HepG2 (cell line): ENCODE measurements around the gene LRRC51. TPM values are rescaled to one million over a fixed set of nuclear protein-coding genes. Genes with fewer than 3 reads are reported as not detected.

ENCODE experiments used
- ATAC-seq: fragments of 200-7000 bp; cut with Tn5 transposase; 3 replicates; pipeline ENCODE4 v1.9.1; 2020; ENCODE audit warnings: mild to moderate bottlenecking, moderate library complexity
- BruUV-seq: library from RNA; stranded (reverse); fragments of 400-500 nt; replicated peaks from 2 replicates; lab custom pipeline; 2021; lab: Mats Ljungman, UMichigan
- CTCF ChIA-PET: fragments of 300-600 bp; formaldehyde crosslinking; extraction: SDS; loops from one replicate; lab custom pipeline; 2021; ENCODE audit warnings: low total read pairs, inconsistent platforms, low intra/inter-chr PET ratio; lab: Yijun Ruan, JAX
- POLR2A ChIA-PET: fragments of 350-600 bp; sonication (Branson Sonifier 250); formaldehyde crosslinking; loops from one replicate; lab custom pipeline; 2020; ENCODE audit warnings: antibody characterized with exemption, inconsistent platforms; lab: Yijun Ruan, JAX
- DNase-seq: peaks from one replicate; pipeline ENCODE4 v3.0.0-alpha.2; 2015; ENCODE audit warnings: low spot score
- FAIRE-seq: peaks from 3 replicates; lab custom pipeline; 2011; peaks lifted over from hg19 to GRCh38; lab: Jason Lieb, UNC
- H2AFZ ChIP-seq: one replicate; pipeline ENCODE4 v1.6.1; 2011; ENCODE audit warnings: low read length, inconsistent platforms
- H3K27ac ChIP-seq: fragments of 300-600 bp; 3 replicates; pipeline ENCODE4 v1.8.0; 2011; ENCODE audit warnings: mixed run types, mild to moderate bottlenecking, mixed read lengths, low read length, inconsistent platforms; ENCODE audit not compliant: insufficient read depth; ENCODE audit errors: extremely low read length
- H3K27me3 ChIP-seq, 2 experiments: fragments of 200-600 bp in 1 of 2; 2 replicates in 1 of 2; 3 replicates in 1 of 2; pipeline versions ENCODE4 v1.6.0 to v1.8.0; 2011; ENCODE audit warnings: low read length in 2 of 2, mild to moderate bottlenecking in 2 of 2, moderate library complexity in 2 of 2, inconsistent platforms in 1 of 2; ENCODE audit not compliant: insufficient read depth in 2 of 2, control insufficient read depth in 1 of 2
- H3K36me3 ChIP-seq, 2 experiments: fragments of 200-600 bp in 1 of 2; replicated peaks in 1 of 2; 2 replicates in 1 of 2; 3 replicates in 1 of 2; pipeline versions ENCODE4 v1.5.1 to v1.8.0; 2011; ENCODE audit warnings: low read length in 2 of 2, inconsistent platforms in 1 of 2; ENCODE audit not compliant: insufficient read depth in 2 of 2, control insufficient read depth in 1 of 2
- H3K4me1 ChIP-seq: 2 replicates; pipeline ENCODE4 v1.5.1; 2012; ENCODE audit warnings: low read length, inconsistent platforms; ENCODE audit not compliant: insufficient read depth
- H3K4me2 ChIP-seq: 2 replicates; pipeline ENCODE4 v1.6.0; 2011; ENCODE audit warnings: low read depth, low read length, inconsistent platforms
- H3K4me3 ChIP-seq, 3 experiments: fragments of 200-600 bp in 1 of 3; sonication (generic), shearing (Covaris generic) in 1 of 3; replicated peaks in 1 of 3; 2 replicates each; pipeline ENCODE4 v1.5.1; 2011 to 2016; ENCODE audit warnings: low read length in 3 of 3, inconsistent platforms in 2 of 3, low read depth in 2 of 3, mild to moderate bottlenecking in 2 of 3, control low read depth in 1 of 3, mixed read lengths in 1 of 3; ENCODE audit not compliant: insufficient read depth in 1 of 3
- H3K79me2 ChIP-seq: one replicate; pipeline ENCODE4 v1.6.1; 2011; ENCODE audit warnings: low read length, inconsistent platforms; ENCODE audit not compliant: insufficient read depth
- H3K9ac ChIP-seq: 2 replicates; pipeline ENCODE4 v1.6.0; 2011; ENCODE audit warnings: mild to moderate bottlenecking, low read depth, low read length, inconsistent platforms; ENCODE audit not compliant: insufficient read depth
- H3K9me3 ChIP-seq: 2 replicates; pipeline ENCODE4 v1.5.1; 2012; ENCODE audit warnings: mild to moderate bottlenecking, low read length
- H4K20me1 ChIP-seq: 2 replicates; pipeline ENCODE4 v1.6.0; 2011; ENCODE audit warnings: inconsistent platforms, mild to moderate bottlenecking, low read length, moderate library complexity; ENCODE audit not compliant: insufficient read depth
- ARID5B ChIP-seq: IDR thresholded peaks from 2 replicates; pipeline ENCODE4 v1.4.0; 2020; ENCODE audit warnings: mild to moderate bottlenecking, missing genetic modification reagents
- CTCF ChIP-seq: sonication (generic); formaldehyde crosslinking; IDR thresholded peaks from 2 replicates; pipeline ENCODE4 v1.5.0; 2020; ENCODE audit warnings: mild to moderate bottlenecking, missing genetic modification reagents, moderate library complexity
- ERF ChIP-seq: IDR thresholded peaks from 2 replicates; pipeline ENCODE4 v1.6.1; 2018; ENCODE audit warnings: missing biosample characterization, missing genetic modification reagents
- HCFC1 ChIP-seq: fragments of 150-350 bp; IDR thresholded peaks from 2 replicates; pipeline ENCODE4 v1.6.1; 2014; ENCODE audit warnings: low read depth, low read length
- HMGXB4 ChIP-seq, 2 experiments: sonication (generic) in 1 of 2; formaldehyde crosslinking in 1 of 2; IDR thresholded peaks; 2 replicates each; pipeline versions ENCODE4 v1.4.0 to v1.6.1; 2018 to 2020; ENCODE audit warnings: missing genetic modification reagents in 2 of 2, borderline replicate concordance in 1 of 2, low read depth in 1 of 2, mild to moderate bottlenecking in 1 of 2, missing biosample characterization in 1 of 2
- KAT2B ChIP-seq: fragments of 150-350 bp; IDR thresholded peaks from 2 replicates; pipeline ENCODE4 v1.6.1; 2014; ENCODE audit warnings: low read depth, low read length, borderline replicate concordance
- KLF15 ChIP-seq: sonication (generic); formaldehyde crosslinking; IDR thresholded peaks from 2 replicates; pipeline ENCODE4 v1.8.1; 2023; ENCODE audit warnings: borderline replicate concordance, mild to moderate bottlenecking, inconsistent platforms, missing genetic modification reagents, mixed read lengths
- NAIF1 ChIP-seq: sonication (generic); formaldehyde crosslinking; IDR thresholded peaks from 2 replicates; pipeline ENCODE4 v1.5.0; 2020; ENCODE audit warnings: mild to moderate bottlenecking, missing genetic modification reagents, borderline replicate concordance
- TGIF2 ChIP-seq: IDR thresholded peaks from 2 replicates; pipeline ENCODE4 v1.6.1; 2016; ENCODE audit warnings: control low read depth, missing compliant biosample characterization
- ZNF30 ChIP-seq: sonication (generic); formaldehyde crosslinking; IDR thresholded peaks from 2 replicates; pipeline ENCODE4 v1.5.0; 2020; ENCODE audit warnings: mild to moderate bottlenecking, missing genetic modification reagents
- ZNF350 ChIP-seq: sonication (generic); formaldehyde crosslinking; IDR thresholded peaks from 2 replicates; pipeline ENCODE4 v1.4.0; 2020; ENCODE audit warnings: mild to moderate bottlenecking, low read depth, missing genetic modification reagents, borderline replicate concordance
- ZNF468 ChIP-seq: sonication (generic); formaldehyde crosslinking; IDR thresholded peaks from 2 replicates; pipeline ENCODE4 v1.8.0; 2022; ENCODE audit warnings: mild to moderate bottlenecking, moderate library complexity, missing genetic modification reagents
- ZNF572 ChIP-seq: sonication (generic); formaldehyde crosslinking; IDR thresholded peaks from 2 replicates; pipeline ENCODE4 v1.5.1; 2020; ENCODE audit warnings: mild to moderate bottlenecking, missing genetic modification reagents
- ZNF580 ChIP-seq: IDR thresholded peaks from 2 replicates; pipeline ENCODE4 v1.6.1; 2016; ENCODE audit warnings: low read depth, borderline replicate concordance
- WGBS: methylation state at CpG from one replicate; pipeline ENCODE4 v1.1.6; 2017; ENCODE audit warnings: low lambda C conversion rate; 5-methylcytosine and 5-hydroxymethylcytosine counted together
- in situ Hi-C: cut with HindIII; loops from 2 replicates; pipeline ENCODE4 v1.10.0; 2017; ENCODE audit warnings: low pct_unique_long_range_greater_than_20kb; ENCODE audit not compliant: extremely low pct_ligation_motif_present
- intact Hi-C: fragments of 100-400 bp; cut with micrococcal nuclease; formaldehyde crosslinking; loops from one replicate; pipeline ENCODE4 v1.10.0; 2022; ENCODE audit not compliant: unreplicated experiment
- polyA plus RNA-seq, 8 experiments: library from polyadenylated mRNA; depleted of rRNA in 3 of 8; stranded (reverse) in 7 of 8; unstranded in 1 of 8; fragments of >200 nt; fragmentation: Illumina TruSeq in 4 of 8; extraction: Trizol in 4 of 8; gene quantifications; 2 replicates each; pipeline versions ENCODE4 v1.2.1 to v1.2.3, GENCODE V29; 2011 to 2016; ENCODE audit warnings: low read depth in 4 of 8, missing spikeins in 1 of 8, mixed read lengths in 1 of 8; ENCODE audit not compliant: insufficient read depth in 1 of 8
- total RNA-seq, 5 experiments: library from RNA; depleted of rRNA; stranded (reverse); fragments of >200 nt; fragmentation: Illumina TruSeq; extraction: Trizol; gene quantifications; 2 replicates each; pipeline ENCODE4 v1.2.3, GENCODE V29; 2016; ENCODE audit warnings: low read depth in 1 of 5

LRRC51 gene
- total and polyA plus RNA-seq, 2 of the 13 experiments (the other 11 are each of a cell fraction or from before 2014, with no cell fraction given): 5.3 to 6.0 TPM

GRCh38 chr11:72091292-72091691, 10.6 kb downstream of the LRRC51 start:
- in situ Hi-C loops (loop anchor here (5.0 kb wide), 1 partner anchor 64 kb away; no protein-coding TSS in a partner anchor), intact Hi-C loops (loop anchor here (1.0 kb wide), 1 partner anchor 66 kb away; no protein-coding TSS in a partner anchor)
- ATAC-seq: peak; percentile 94
- Histone ChIP-seq H3K27me3 (no peaks in the 10 kb centered on the region), H3K36me3 (peaks cover 6 to 20% of the 10 kb centered on the region in 2 experiments; a peak in 3 of 5 replicates), H3K4me1 (peaks cover 17% of the 10 kb centered on the region), H2AFZ (no peak overlapping the region), H3K4me3 (no peak overlapping the region), H3K27ac (no peak overlapping the region), H4K20me1 (no peaks in the 10 kb centered on the region), H3K9me3 (no peaks in the 10 kb centered on the region), H3K9ac (no peak overlapping the region), H3K79me2 (no peaks in the 10 kb centered on the region), H3K4me2 (no peak overlapping the region)
- peak; percentile 68 for DNase-seq
- POLR2A ChIA-PET: interaction anchor here (0.7 to 2.3 kb wide), 7 partner anchors 8 to 162 kb away, joined by 3 to 9 read pairs (median 4); partner anchors contain the start of genes ANAPC15, RNF121 and XNDC1N
- BruUV-seq: no TSS peak
- 63% methylated on average over 4 of the region's 4 CpGs for WGBS
- CTCF ChIA-PET: interaction anchor here (4.7 kb wide), 1 partner anchor 66 kb away, joined by 67 read pairs; no protein-coding TSS in a partner anchor
- FAIRE-seq: peak; percentile 88
- TF ChIP-seq HCFC1 (no peak), ARID5B (CRISPR knock-in tag) (no peak), TGIF2 (CRISPR knock-in tag) (no peak), HMGXB4 (CRISPR knock-in tag; IDR thresholded peaks at IDR 0.05; ENCODE audit: borderline replicate concordance in 1 of 2, low read depth in 1 of 2) (peak in 1 of 2 experiments; percentile 52; a peak in 1 of 4 replicates), KLF15 (no peak), ZNF572 (no peak), CTCF (peak; percentile 92), ZNF350 (CRISPR knock-in tag) (no peak), ZNF30 (CRISPR knock-in tag) (no peak), KAT2B (no peak), ERF (CRISPR knock-in tag) (peak; percentile 58; the same call in 1 of the 2 replicates), ZNF580 (0 out of 2 replicates have a peak, but pooled peaks have one; percentile 22), ZNF468 (no peak), NAIF1 (CRISPR knock-in tag) (no peak)
